ENCODE data around the gene AP3D1. TPM values are rescaled to one million over a fixed set of nuclear protein-coding genes. Genes with fewer than 3 reads are reported as not detected.

The AP3D1 gene
- total RNA-seq, 2 experiments from 2014 or later = 41.8 to 41.9 TPM

DNA sequence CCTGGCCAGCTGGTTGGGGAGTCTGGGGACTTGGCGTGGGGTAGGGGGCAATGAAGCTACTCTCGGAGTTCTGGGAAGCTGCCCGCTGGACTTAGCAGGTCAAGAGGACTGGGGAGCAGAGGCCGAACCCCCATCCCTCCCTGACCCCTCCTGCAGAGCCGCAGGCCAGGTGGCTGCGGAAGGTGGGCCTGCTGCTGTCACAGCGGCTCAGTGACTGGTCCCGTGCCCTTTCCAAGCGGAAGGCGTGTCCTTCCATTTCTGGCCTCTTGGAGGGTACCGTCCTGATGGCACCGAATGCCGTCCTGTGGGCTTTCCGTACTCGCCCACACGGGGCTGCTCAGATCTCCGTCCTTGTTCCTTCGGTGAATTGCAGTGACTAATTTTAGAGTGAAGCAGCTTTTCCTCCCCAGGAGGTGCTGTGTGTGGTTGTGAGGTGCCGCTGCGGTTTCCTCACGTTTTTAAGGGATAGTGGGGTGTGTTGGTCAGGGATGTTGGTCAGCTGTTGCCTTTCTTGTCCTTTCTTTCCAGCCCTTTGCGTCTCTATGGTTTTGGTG, 33.1 kb upstream of the AP3D1 start:
- no peak for ATAC-seq (ENCODE audit: poor library complexity)
- Histone ChIP-seq H3K36me3 (ENCODE audit: insufficient read depth, low read length) (peaks cover 41% of the 10 kb centered on the region), H3K4me1 (ENCODE audit: insufficient read depth, low read length) (no peaks in the 10 kb centered on the region), H3K4me3 (ENCODE audit: low read length) (no peak overlapping the region), H3K9me3 (ENCODE audit: control insufficient read depth in 1 of 2, insufficient read depth in 1 of 2, low read length in 2 of 2) (no peaks in the 10 kb centered on the region), H3K27ac (ENCODE audit: low read depth in 1 of 2, low read length in 2 of 2) (no peak overlapping the region), H3K27me3 (ENCODE audit: control insufficient read depth in 1 of 2, insufficient read depth in 2 of 2, low read length in 2 of 2) (no peaks in the 10 kb centered on the region)
- no peak for DNase-seq
- Mint-ChIP-seq H3K36me3 (ENCODE audit: low read depth) (peaks cover 40% of the 10 kb centered on the region), H3K4me3 (no peak overlapping the region), H3K27me3 (no peaks in the 10 kb centered on the region), H3K27ac (no peak overlapping the region), H3K4me1 (ENCODE audit: low read depth) (no peaks in the 10 kb centered on the region), H3K9me3 (no peaks in the 10 kb centered on the region)
- POLR2A ChIA-PET = no interaction called here
- CTCF ChIA-PET = interaction anchor here (0.9 kb wide), 1 partner anchor 29 kb away, joined by 4 read pairs; no protein-coding TSS in a partner anchor
- intact Hi-C loops (cut with DNase I, micrococcal nuclease) = no loop called here
- TF ChIP-seq, protein P1, sequence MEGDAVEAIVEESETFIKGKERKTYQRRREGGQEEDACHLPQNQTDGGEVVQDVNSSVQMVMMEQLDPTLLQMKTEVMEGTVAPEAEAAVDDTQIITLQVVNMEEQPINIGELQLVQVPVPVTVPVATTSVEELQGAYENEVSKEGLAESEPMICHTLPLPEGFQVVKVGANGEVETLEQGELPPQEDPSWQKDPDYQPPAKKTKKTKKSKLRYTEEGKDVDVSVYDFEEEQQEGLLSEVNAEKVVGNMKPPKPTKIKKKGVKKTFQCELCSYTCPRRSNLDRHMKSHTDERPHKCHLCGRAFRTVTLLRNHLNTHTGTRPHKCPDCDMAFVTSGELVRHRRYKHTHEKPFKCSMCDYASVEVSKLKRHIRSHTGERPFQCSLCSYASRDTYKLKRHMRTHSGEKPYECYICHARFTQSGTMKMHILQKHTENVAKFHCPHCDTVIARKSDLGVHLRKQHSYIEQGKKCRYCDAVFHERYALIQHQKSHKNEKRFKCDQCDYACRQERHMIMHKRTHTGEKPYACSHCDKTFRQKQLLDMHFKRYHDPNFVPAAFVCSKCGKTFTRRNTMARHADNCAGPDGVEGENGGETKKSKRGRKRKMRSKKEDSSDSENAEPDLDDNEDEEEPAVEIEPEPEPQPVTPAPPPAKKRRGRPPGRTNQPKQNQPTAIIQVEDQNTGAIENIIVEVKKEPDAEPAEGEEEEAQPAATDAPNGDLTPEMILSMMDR (IDR thresholded peaks at IDR 0.05) = no peak

DNA sequence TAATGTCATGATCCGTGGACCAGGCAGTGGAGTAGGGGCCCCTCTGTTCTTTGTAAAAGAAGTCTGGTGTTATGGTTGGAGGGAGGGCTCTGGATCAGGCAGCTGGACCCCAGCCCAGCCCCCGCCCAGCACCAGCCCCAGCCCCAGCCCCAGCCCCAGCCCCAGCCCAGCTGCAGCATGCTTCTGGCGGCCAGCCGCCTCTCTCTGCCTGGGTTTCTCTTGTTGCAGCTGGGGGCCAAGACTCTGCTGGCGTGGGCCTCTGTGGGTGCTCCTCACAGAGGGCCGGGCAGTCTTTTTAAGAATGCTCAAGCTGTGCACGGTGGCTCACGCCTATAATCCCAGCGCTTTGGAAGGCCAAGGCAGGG, 30.2 kb upstream of the AP3D1 start:
- TF ChIP-seq, protein P1 (IDR thresholded peaks at IDR 0.05) = no peak
- ChIA-PET POLR2A (no interaction called here), CTCF (no interaction called here)
- H3K4me1 Mint-ChIP-seq (ENCODE audit: low read depth) = no peaks in the 10 kb centered on the region
- Histone ChIP-seq H3K4me1 (ENCODE audit: insufficient read depth, low read length) (no peaks in the 10 kb centered on the region), H3K27ac (ENCODE audit: low read depth in 1 of 2, low read length in 2 of 2) (no peak overlapping the region), H3K4me3 (ENCODE audit: low read length) (no peak overlapping the region), H3K27me3 (ENCODE audit: control insufficient read depth in 1 of 2, insufficient read depth in 2 of 2, low read length in 2 of 2) (no peaks in the 10 kb centered on the region), H3K36me3 (ENCODE audit: insufficient read depth, low read length) (peaks cover 21% of the 10 kb centered on the region), H3K9me3 (ENCODE audit: control insufficient read depth in 1 of 2, insufficient read depth in 1 of 2, low read length in 2 of 2) (no peaks in the 10 kb centered on the region)
- no peaks in the 10 kb centered on the region for H3K9me3 Mint-ChIP-seq
- no peak overlapping the region for H3K27ac Mint-ChIP-seq
- no peak for ATAC-seq (ENCODE audit: poor library complexity)
- no peak for DNase-seq
- no peak overlapping the region for H3K4me3 Mint-ChIP-seq
- H3K36me3 Mint-ChIP-seq (ENCODE audit: low read depth) = peaks cover 37% of the 10 kb centered on the region
- H3K27me3 Mint-ChIP-seq = no peaks in the 10 kb centered on the region
- intact Hi-C loops (cut with DNase I, micrococcal nuclease) = no loop called here

DNA sequence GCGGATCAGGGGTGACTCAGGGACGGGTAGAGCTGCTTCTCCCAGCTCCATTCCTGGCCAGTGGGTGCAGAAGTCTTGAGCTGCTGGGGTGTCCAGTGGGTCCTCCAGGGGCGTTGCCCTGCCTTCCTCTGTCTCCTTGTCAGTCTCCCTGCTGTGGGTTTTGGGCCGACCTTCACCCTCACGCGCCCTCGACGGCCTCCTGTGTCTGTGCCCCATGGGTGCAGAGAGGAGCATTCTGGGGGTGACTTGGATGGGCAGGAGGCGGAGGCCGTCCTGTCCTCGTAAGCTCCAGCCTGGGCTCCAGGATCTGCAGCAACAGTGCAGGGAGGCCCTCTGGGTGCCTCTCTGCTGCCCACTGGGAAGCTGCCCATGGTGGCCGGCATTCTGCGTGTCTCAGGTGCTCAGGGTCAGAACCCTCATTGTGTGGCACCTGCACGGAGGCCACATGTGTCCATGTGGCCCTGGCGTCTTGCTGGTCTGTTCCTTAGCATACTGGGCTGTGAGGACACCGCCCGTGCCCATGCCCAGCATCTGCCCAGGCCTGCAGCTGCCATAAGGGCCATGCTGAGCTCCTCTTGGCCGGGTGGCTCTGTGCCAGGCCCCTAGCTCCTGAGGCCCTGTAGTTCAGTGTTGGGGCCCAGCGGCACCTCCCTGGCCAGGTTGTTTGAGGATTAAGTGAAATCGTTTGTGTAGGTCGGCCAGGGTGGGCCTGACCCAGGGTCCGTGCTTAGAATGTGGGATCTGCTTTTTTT, 29.7 kb upstream of the AP3D1 start:
- Histone ChIP-seq H3K27me3 (ENCODE audit: control insufficient read depth in 1 of 2, insufficient read depth in 2 of 2, low read length in 2 of 2) (no peaks in the 10 kb centered on the region), H3K27ac (ENCODE audit: low read depth in 1 of 2, low read length in 2 of 2) (no peak overlapping the region), H3K36me3 (ENCODE audit: insufficient read depth, low read length) (peaks cover 15% of the 10 kb centered on the region), H3K4me3 (ENCODE audit: low read length) (no peak overlapping the region), H3K4me1 (ENCODE audit: insufficient read depth, low read length) (no peaks in the 10 kb centered on the region), H3K9me3 (ENCODE audit: control insufficient read depth in 1 of 2, insufficient read depth in 1 of 2, low read length in 2 of 2) (no peaks in the 10 kb centered on the region)
- TF ChIP-seq, protein P1 (IDR thresholded peaks at IDR 0.05) = no peak
- Mint-ChIP-seq H3K4me3 (no peak overlapping the region), H3K27me3 (no peaks in the 10 kb centered on the region), H3K27ac (no peak overlapping the region), H3K36me3 (ENCODE audit: low read depth) (peaks cover 34% of the 10 kb centered on the region), H3K9me3 (no peaks in the 10 kb centered on the region), H3K4me1 (ENCODE audit: low read depth) (no peaks in the 10 kb centered on the region)
- ATAC-seq (ENCODE audit: poor library complexity) = no peak
- ChIA-PET CTCF (no interaction called here), POLR2A (no interaction called here)
- intact Hi-C loops (cut with DNase I, micrococcal nuclease) = no loop called here
- DNase-seq = no peak
